IMR-90 (cell line): ENCODE measurements around the gene SLC2A13. TPM values are rescaled to one million over a fixed set of nuclear protein-coding genes. Genes with fewer than 3 reads are reported as not detected.
"Not testable (repeated sequence)": the region's sequence is repeated elsewhere in the genome, so short reads cannot be mapped to it uniquely, and the experiment has no call there.

Experiments
- ATAC-seq: fragments of 200-7000 bp; cut with Tn5 transposase; 2 replicates; pipeline ENCODE4 v1.9.1; 2020; ENCODE audit warnings: low read depth, mild to moderate bottlenecking, moderate library complexity
- BruUV-seq: library from RNA; stranded (reverse); fragments of 400-500 nt; replicated peaks from 2 replicates; lab custom pipeline; 2021; lab: Mats Ljungman, UMichigan
- CTCF ChIA-PET: fragments of 300-600 bp; formaldehyde crosslinking; extraction: SDS; loops from one replicate; lab custom pipeline; 2021; ENCODE audit warnings: antibody characterized with exemption; lab: Yijun Ruan, JAX
- POLR2A ChIA-PET: fragments of 300-600 bp; sonication (Branson Sonifier 250); formaldehyde crosslinking; loops from one replicate; lab custom pipeline; 2022; ENCODE audit warnings: antibody characterized with exemption; ENCODE audit not compliant: unreplicated experiment; lab: Charles Lee
- DNase-seq: peaks from one replicate; pipeline ENCODE4 v3.0.0; 2013
- H2AFZ ChIP-seq: replicated peaks from 2 replicates; pipeline ENCODE3; 2013; ENCODE audit warnings: low read length, mild to moderate bottlenecking; ENCODE audit not compliant: poor library complexity
- H2AK5ac ChIP-seq: 2 replicates; pipeline ENCODE4 v1.6.1; 2013; ENCODE audit warnings: low read depth, low read length, inconsistent platforms
- H2AK9ac ChIP-seq: replicated peaks from 2 replicates; pipeline ENCODE3; 2013; ENCODE audit warnings: mild to moderate bottlenecking, low read depth, low read length, moderate library complexity; ENCODE audit not compliant: poor library complexity
- H2BK120ac ChIP-seq: 2 replicates; pipeline ENCODE4 v1.6.1; 2013; ENCODE audit warnings: low read depth, low read length, inconsistent platforms
- H2BK15ac ChIP-seq: 3 replicates; pipeline ENCODE4 v1.6.1; 2013; ENCODE audit warnings: low read depth, low read length, inconsistent platforms
- H2BK20ac ChIP-seq: 2 replicates; pipeline ENCODE4 v1.6.1; 2013; ENCODE audit warnings: low read depth, mild to moderate bottlenecking, inconsistent platforms, low read length, moderate library complexity
- H2BK5ac ChIP-seq: 2 replicates; pipeline ENCODE4 v1.6.1; 2013; ENCODE audit warnings: mild to moderate bottlenecking, low read depth, low read length, inconsistent platforms; ENCODE audit not compliant: poor library complexity, severe bottlenecking
- H3K14ac ChIP-seq: replicated peaks from 2 replicates; pipeline ENCODE4 v1.6.1; 2013; ENCODE audit warnings: low read depth, low read length, inconsistent platforms
- H3K18ac ChIP-seq: 2 replicates; pipeline ENCODE4 v1.6.1; 2013; ENCODE audit warnings: low read depth, low read length, control low read depth
- H3K23ac ChIP-seq: 2 replicates; pipeline ENCODE4 v1.6.1; 2013; ENCODE audit warnings: low read depth, low read length, inconsistent platforms
- H3K27ac ChIP-seq: 2 replicates; pipeline ENCODE4 v1.5.1; 2013; ENCODE audit warnings: mild to moderate bottlenecking, control low read depth, low read length; ENCODE audit not compliant: insufficient read depth
- H3K27me3 ChIP-seq: 2 replicates; pipeline ENCODE4 v1.6.1; 2013; ENCODE audit warnings: low read length; ENCODE audit not compliant: control insufficient read depth, insufficient read depth
- H3K36me3 ChIP-seq: 2 replicates; pipeline ENCODE4 v1.6.1; 2013; ENCODE audit warnings: low read length, mixed read lengths; ENCODE audit not compliant: control insufficient read depth, insufficient read depth
- H3K4ac ChIP-seq: 2 replicates; pipeline ENCODE4 v1.6.1; 2013; ENCODE audit warnings: low read depth, low read length, inconsistent platforms
- H3K4me1 ChIP-seq: 2 replicates; pipeline ENCODE4 v1.6.1; 2013; ENCODE audit warnings: low read length, mixed read lengths; ENCODE audit not compliant: control insufficient read depth, insufficient read depth
- H3K4me2 ChIP-seq: 2 replicates; pipeline ENCODE4 v1.6.1; 2013; ENCODE audit warnings: low read depth, mild to moderate bottlenecking, control low read depth, low read length, moderate library complexity
- H3K4me3 ChIP-seq: 2 replicates; pipeline ENCODE4 v1.5.1; 2013; ENCODE audit warnings: low read depth, mild to moderate bottlenecking, control low read depth, low read length, moderate library complexity; ENCODE audit not compliant: insufficient read depth
- H3K56ac ChIP-seq: 2 replicates; pipeline ENCODE4 v1.6.1; 2013; ENCODE audit warnings: low read length, inconsistent platforms; ENCODE audit not compliant: insufficient read depth; ENCODE audit errors: extremely low read depth
- H3K79me1 ChIP-seq, 2 experiments: 2 replicates each; pipeline ENCODE4 v1.6.1; 2013; ENCODE audit warnings: low read length in 2 of 2, inconsistent platforms in 1 of 2, low read depth in 1 of 2
- H3K9ac ChIP-seq: 2 replicates; pipeline ENCODE4 v1.6.1; 2013; ENCODE audit warnings: low read depth, low read length, control low read depth
- H3K9me1 ChIP-seq: 2 replicates; pipeline ENCODE4 v1.6.1; 2013; ENCODE audit warnings: low read length, inconsistent platforms; ENCODE audit not compliant: insufficient read depth
- H3K9me3 ChIP-seq: 2 replicates; pipeline ENCODE4 v1.6.1; 2013; ENCODE audit warnings: low read length; ENCODE audit not compliant: control insufficient read depth, insufficient read depth
- H4K20me1 ChIP-seq: 2 replicates; pipeline ENCODE4 v1.6.1; 2013; ENCODE audit warnings: low read length, inconsistent platforms; ENCODE audit not compliant: insufficient read depth
- H4K5ac ChIP-seq: 2 replicates; pipeline ENCODE4 v1.6.1; 2013; ENCODE audit warnings: mild to moderate bottlenecking, low read depth, low read length, control low read depth
- H4K8ac ChIP-seq, 2 experiments: 2 replicates each; pipeline ENCODE4 v1.6.1; 2013; ENCODE audit warnings: low read depth in 2 of 2, low read length in 2 of 2, control low read depth in 1 of 2, inconsistent platforms in 1 of 2
- H4K91ac ChIP-seq: 2 replicates; pipeline ENCODE4 v1.6.1; 2013; ENCODE audit warnings: low read depth, low read length, inconsistent platforms; ENCODE audit not compliant: insufficient read depth
- WGBS, 2 experiments: methylation state at CpG; one replicate each; pipeline versions ENCODE4 v1.1.5 to v1.1.7; 2013; ENCODE audit warnings: missing lambda C conversion rate in 2 of 2; ENCODE audit not compliant: insufficient read length in 1 of 2; ENCODE audit errors: extremely low coverage in 2 of 2; 5-methylcytosine and 5-hydroxymethylcytosine counted together
- dilution Hi-C: fragments of 300-500 bp; cut with HindIII; formaldehyde crosslinking; loops from one replicate; pipeline ENCODE4 v1.14.3; 2018; ENCODE audit warnings: low sequenced_read_pairs; ENCODE audit not compliant: unreplicated experiment
- in situ Hi-C: fragments of 300-500 bp; cut with MboI; formaldehyde crosslinking; loops from 3 replicates; pipeline ENCODE4 v1.14.3; 2019; ENCODE audit warnings: low sequenced_read_pairs, inconsistent platforms, mixed read lengths
- intact Hi-C: fragments of 100-400 bp; cut with micrococcal nuclease; formaldehyde crosslinking; loops from 2 replicates; pipeline ENCODE4 v1.10.0; 2022
- polyA plus RNA-seq, 3 experiments: library from polyadenylated mRNA; depleted of rRNA; stranded (reverse); fragments of >200 nt; gene quantifications; 2 replicates each; pipeline ENCODE4 v1.2.3, GENCODE V29; 2012; ENCODE audit warnings: low replicate concordance in 1 of 3
- total RNA-seq: library from RNA; depleted of rRNA; stranded (reverse); fragments of >200 nt; gene quantifications from 2 replicates; pipeline ENCODE4 v1.2.3, GENCODE V29; 2012

Gene SLC2A13
- total and polyA plus RNA-seq, 2 of the 4 experiments (the other 2 are of a cell fraction) = 1.5 to 3.9 TPM

GRCh38 chr12:39848218-39848617 lies 257.7 kb downstream of the SLC2A13 start:
- H3K9ac ChIP-seq, H3K4me3 ChIP-seq, H2BK120ac ChIP-seq, H2BK15ac ChIP-seq, H3K18ac ChIP-seq, DNase-seq, H2BK5ac ChIP-seq, H2AK5ac ChIP-seq, H3K27ac ChIP-seq, H3K27me3 ChIP-seq, intact Hi-C loops, H3K4me2 ChIP-seq, H4K91ac ChIP-seq, CTCF ChIA-PET, in situ Hi-C loops, H3K56ac ChIP-seq, H3K9me3 ChIP-seq, POLR2A ChIA-PET, H3K36me3 ChIP-seq, dilution Hi-C loops, H3K23ac ChIP-seq, H2AFZ ChIP-seq, H3K4me1 ChIP-seq, H3K14ac ChIP-seq, H4K20me1 ChIP-seq, H4K5ac ChIP-seq, H3K4ac ChIP-seq, H3K79me1 ChIP-seq, H3K9me1 ChIP-seq, BruUV-seq, H2BK20ac ChIP-seq, H4K8ac ChIP-seq, H2AK9ac ChIP-seq, ATAC-seq: not testable (repeated sequence)
- WGBS, 2 experiments = no CpG with 5 or more reads among the region's 1 CpG
